ENCODE data around the gene KDM4B. TPM values are rescaled to one million over a fixed set of nuclear protein-coding genes. Genes with fewer than 3 reads are reported as not detected.

Gene KDM4B
- total and polyA plus RNA-seq, 12 donors = 12.4 to 35.8 (median 30.3) TPM

DNA sequence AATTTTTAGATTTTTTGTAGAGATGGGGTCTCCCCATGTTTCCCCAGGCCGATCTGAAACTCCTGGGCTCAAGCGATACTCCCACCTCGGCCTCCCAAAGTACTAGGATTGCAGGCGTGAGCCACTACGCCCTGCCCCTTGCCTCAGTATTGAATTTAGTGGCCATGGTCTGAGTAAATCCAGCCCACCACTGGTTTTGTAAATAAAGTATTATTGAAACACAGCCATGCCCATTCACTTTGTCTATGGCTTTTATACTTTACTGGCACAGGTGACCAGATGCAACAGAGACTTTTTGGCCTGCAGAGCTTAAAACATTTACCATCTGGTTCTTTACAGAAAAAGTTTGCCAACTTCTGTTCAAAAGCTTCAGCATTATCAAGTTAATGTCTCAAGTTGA, 227.9 kb downstream of the KDM4B start:
- 95 to 97% methylated on average over 5 of the region's 5 CpGs for WGBS, 2 donors
- TF ChIP-seq, protein P1, sequence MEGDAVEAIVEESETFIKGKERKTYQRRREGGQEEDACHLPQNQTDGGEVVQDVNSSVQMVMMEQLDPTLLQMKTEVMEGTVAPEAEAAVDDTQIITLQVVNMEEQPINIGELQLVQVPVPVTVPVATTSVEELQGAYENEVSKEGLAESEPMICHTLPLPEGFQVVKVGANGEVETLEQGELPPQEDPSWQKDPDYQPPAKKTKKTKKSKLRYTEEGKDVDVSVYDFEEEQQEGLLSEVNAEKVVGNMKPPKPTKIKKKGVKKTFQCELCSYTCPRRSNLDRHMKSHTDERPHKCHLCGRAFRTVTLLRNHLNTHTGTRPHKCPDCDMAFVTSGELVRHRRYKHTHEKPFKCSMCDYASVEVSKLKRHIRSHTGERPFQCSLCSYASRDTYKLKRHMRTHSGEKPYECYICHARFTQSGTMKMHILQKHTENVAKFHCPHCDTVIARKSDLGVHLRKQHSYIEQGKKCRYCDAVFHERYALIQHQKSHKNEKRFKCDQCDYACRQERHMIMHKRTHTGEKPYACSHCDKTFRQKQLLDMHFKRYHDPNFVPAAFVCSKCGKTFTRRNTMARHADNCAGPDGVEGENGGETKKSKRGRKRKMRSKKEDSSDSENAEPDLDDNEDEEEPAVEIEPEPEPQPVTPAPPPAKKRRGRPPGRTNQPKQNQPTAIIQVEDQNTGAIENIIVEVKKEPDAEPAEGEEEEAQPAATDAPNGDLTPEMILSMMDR (IDR thresholded peaks at IDR 0.05) = no peak
- intact Hi-C loops (cut with DNase I) = no loop called here

DNA sequence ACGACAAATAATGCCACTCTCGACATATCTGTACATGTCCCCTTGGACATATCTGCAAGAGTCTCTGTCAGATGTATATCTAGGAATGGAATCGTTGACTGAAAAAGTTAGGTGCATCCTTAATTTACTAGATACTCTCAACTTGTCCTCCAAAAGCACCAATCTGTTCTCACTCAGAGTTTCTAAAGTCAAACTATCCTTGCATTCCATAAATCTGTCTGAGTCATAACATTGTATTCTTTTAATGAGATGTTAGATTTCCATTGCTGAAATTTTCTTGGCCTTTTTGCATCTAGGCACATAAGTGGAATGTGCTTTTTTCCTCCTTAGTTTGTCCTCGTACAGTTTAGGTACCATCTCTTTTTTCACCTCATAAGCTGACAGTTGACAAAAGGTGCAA, 231.9 kb downstream of the KDM4B start:
- Histone ChIP-seq H3K9me3 (peaks cover 0 to 51% (median 26%) of the 10 kb centered on the region in 11 donors), H3K4me1 (no peaks in the 10 kb centered on the region), H3K27me3 (no peaks in the 10 kb centered on the region), H3K36me3 (peaks cover 0 to 4% (median 0%) of the 10 kb centered on the region in 9 donors), H3K27ac (no peak overlapping the region), H3K4me3 (no peak overlapping the region)
- no peak for DNase-seq
- ATAC-seq = no peak
- WGBS, 2 donors = 93 to 95% methylated on average over 4 of the region's 4 CpGs
- intact Hi-C loops (cut with DNase I) = no loop called here
- TF ChIP-seq, protein P1 (IDR thresholded peaks at IDR 0.05) = no peak

More for the DNA sequence above, 227.9 kb downstream of the KDM4B start:
- no peak overlapping the region for H3K27ac ChIP-seq
- H3K36me3 ChIP-seq = no peaks in the 10 kb centered on the region
- no peaks in the 10 kb centered on the region for H3K4me1 ChIP-seq
- ATAC-seq = no peak
- H3K4me3 ChIP-seq = no peak overlapping the region
- no peak for DNase-seq
- H3K27me3 ChIP-seq = peaks cover 0 to 6% (median 0%) of the 10 kb centered on the region in 7 donors
- H3K9me3 ChIP-seq = peaks cover 0 to 29% (median 19%) of the 10 kb centered on the region in 11 donors

DNA sequence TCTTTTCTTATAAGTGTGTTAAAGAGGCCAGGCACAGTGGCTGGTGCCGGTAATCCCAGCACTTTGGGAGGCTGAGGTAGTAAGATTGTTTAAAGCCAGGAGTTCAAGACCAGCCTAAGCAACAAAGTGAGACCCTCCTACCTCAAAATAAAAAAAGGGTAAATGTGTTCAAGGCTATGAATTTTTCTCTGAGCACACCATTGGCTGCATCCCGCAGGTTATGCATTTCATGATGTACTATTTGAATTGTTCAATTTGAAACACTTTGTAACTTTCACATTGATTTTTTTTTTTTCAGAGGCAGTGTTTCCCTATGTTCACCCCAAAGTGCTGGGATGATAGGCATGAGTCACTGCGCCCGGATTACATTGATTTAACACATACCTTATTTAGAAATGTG, 233.6 kb downstream of the KDM4B start:
- Histone ChIP-seq H3K4me1 (no peaks in the 10 kb centered on the region), H3K4me3 (no peak overlapping the region), H3K27ac (no peak overlapping the region), H3K36me3 (peaks cover 0 to 9% (median 0%) of the 10 kb centered on the region in 9 donors), H3K9me3 (peaks cover 0 to 51% (median 26%) of the 10 kb centered on the region in 11 donors), H3K27me3 (no peaks in the 10 kb centered on the region)
- TF ChIP-seq, protein P1 (IDR thresholded peaks at IDR 0.05) = no peak
- DNase-seq (no peak), ATAC-seq (no peak)
- intact Hi-C loops (cut with DNase I) = no loop called here
- WGBS, 2 donors = 98 to 100% methylated on average over 4 of the region's 4 CpGs

Small RNA genes within 50 kb of the gene (microRNA-seq; reads per million reads assigned to microRNA genes)
- gene MIR4747 = 0 reads per million in 2 donors

Other genes starting within 250 kb of the KDM4B start
- gene DPP9, start 245.3 kb upstream of the KDM4B start, total RNA-seq = 10 to 100 TPM; 34.2 to 52.2 (median 45.0) TPM
- gene DPP9, start 245.3 kb upstream of the KDM4B start, polyA plus RNA-seq = 10 to 100 TPM; 34.0 to 42.2 TPM
- gene FEM1A, start 177.4 kb upstream of the KDM4B start, total RNA-seq = 10 to 100 TPM; 36.5 to 51.6 (median 48.1) TPM
- gene FEM1A, start 177.4 kb upstream of the KDM4B start, polyA plus RNA-seq = 10 to 100 TPM; 14.4 to 17.3 TPM
- 10 to 100 TPM in 1 of 10 donors, 1 to 10 TPM in 9; 4.5 to 11.1 (median 6.9) TPM for gene TICAM1, start 137.4 kb upstream of the KDM4B start, total RNA-seq
- 1 to 10 TPM; 6.3 to 6.4 TPM for gene TICAM1, start 137.4 kb upstream of the KDM4B start, polyA plus RNA-seq
- 10 to 100 TPM; 16.3 to 52.9 (median 26.0) TPM for gene PLIN3, start 101.4 kb upstream of the KDM4B start, total RNA-seq
- gene PLIN3, start 101.4 kb upstream of the KDM4B start, polyA plus RNA-seq = 10 to 100 TPM in 1 of 2 donors, 1 to 10 TPM in 1; 7.2 to 47.0 TPM
- gene ARRDC5, start 66.2 kb upstream of the KDM4B start, total RNA-seq = under 1 TPM in 1 of 10 donors, not detected in 9; 0.21 TPM
- gene ARRDC5, start 66.2 kb upstream of the KDM4B start, polyA plus RNA-seq = under 1 TPM in 1 of 2 donors, not detected in 1; 0.01 TPM
- gene UHRF1, start 59.6 kb upstream of the KDM4B start, total RNA-seq = 1 to 10 TPM in 5 of 10 donors, under 1 TPM in 5; 0.35 to 6.2 (median 1.1) TPM
- gene UHRF1, start 59.6 kb upstream of the KDM4B start, polyA plus RNA-seq = under 1 TPM; 0.39 to 0.44 TPM

Data from heart right ventricle (tissue), 16 donors.